GM23338 (cell line): ENCODE results near the gene RABGAP1L.

Source experiments
- CTCF ChIP-seq, 2 experiments: fragments of 200-600 bp in 1 of 2; sonication (generic) in 1 of 2; conservative IDR thresholded peaks; 2 replicates each; pipeline versions ENCODE4 v1.5.1 to v1.6.1; 2016 to 2017; ENCODE audit warnings: antibody characterized with exemption in 2 of 2, low read depth in 2 of 2, mild to moderate bottlenecking in 2 of 2, moderate library complexity in 1 of 2
- EZH2 ChIP-seq: fragments of 200-600 bp; sonication (generic); IDR thresholded peaks from one replicate; pipeline ENCODE4 v1.8.0; 2017; ENCODE audit warnings: antibody characterized with exemption, mild to moderate bottlenecking, low read depth; ENCODE audit not compliant: unreplicated experiment
- POLR2AphosphoS5 ChIP-seq: IDR thresholded peaks from 2 replicates; pipeline ENCODE4 v1.6.1; 2016; ENCODE audit warnings: antibody characterized with exemption, low read depth
- ZNF331 ChIP-seq: fragments of 250-450 bp; sonication (Bioruptor Pico); IDR thresholded peaks from 2 replicates; pipeline ENCODE4 v1.5.0; 2020; ENCODE audit warnings: low read depth, mild to moderate bottlenecking, moderate library complexity

GRCh38 chr1:174376030-174376429 lies 216.7 kb downstream of the RABGAP1L start:
- TF ChIP-seq ZNF331 (CRISPR knock-in tag) (no peak), CTCF (conservative IDR thresholded peaks at IDR 0.05; ENCODE audit: low read depth in 2 of 2) (no peak), POLR2AphosphoS5 (no peak), EZH2 (no peak)
